GM12891 (cell line): ENCODE measurements around the gene DTX3L.

ENCODE experiments used
- POLR2A ChIP-seq: IDR thresholded peaks from 2 replicates; pipeline ENCODE4 v1.6.1; 2011; ENCODE audit warnings: low read depth, low read length, control low read depth
- POLR2AphosphoS5 ChIP-seq: IDR thresholded peaks from 2 replicates; pipeline ENCODE4 v1.6.1; 2011; ENCODE audit warnings: low read depth, low read length, control low read depth
- SPI1 ChIP-seq: IDR thresholded peaks from 2 replicates; pipeline ENCODE4 v1.6.1; 2011; ENCODE audit warnings: low read depth, low read length, control low read depth
- TAF1 ChIP-seq: IDR thresholded peaks from 2 replicates; pipeline ENCODE4 v1.6.1; 2011; ENCODE audit warnings: low read depth, low read length, control low read depth

DNA sequence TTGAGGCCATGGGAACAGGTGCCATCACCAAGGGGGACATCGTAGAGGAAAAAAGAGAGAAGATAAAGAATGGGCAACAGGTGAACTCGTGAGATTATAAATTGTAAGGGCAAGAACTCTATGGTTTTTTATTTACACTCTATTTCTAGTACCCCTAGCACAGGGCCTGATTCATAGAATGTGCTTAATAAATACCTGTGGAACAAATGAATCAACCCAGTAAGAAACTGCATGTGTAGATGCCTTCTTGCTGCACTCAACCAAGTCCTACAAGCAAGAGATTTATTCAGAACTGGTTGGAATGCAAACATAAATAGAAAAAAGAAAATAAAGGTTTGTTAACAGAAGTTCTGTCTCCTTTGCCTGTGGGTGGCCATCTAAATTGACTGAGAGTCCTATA, 30.7 kb upstream of the DTX3L start:
- TF ChIP-seq POLR2AphosphoS5 (no peak), POLR2A (no peak), TAF1 (no peak), SPI1 (no peak)
